Uterus (tissue), 2 donors: ENCODE data around the gene CD300LG.

ENCODE experiments used
- POLR2A ChIP-seq, 2 donors: fragments of 450-650 bp; IDR thresholded peaks; one replicate each; pipeline ENCODE4 v1.6.1; 2016; ENCODE audit warnings: antibody characterized with exemption in 2 of 2, mild to moderate bottlenecking in 1 of 2, moderate library complexity in 1 of 2
- TF ChIP-seq, protein P1 (sequence below), 4 experiments: fragments of 200-600 bp in 2 of 4; fragments of 450-650 bp in 2 of 4; sonication (generic) in 2 of 4; IDR thresholded peaks; one replicate each; pipeline ENCODE4 v1.5.1; 2016 to 2019; ENCODE audit warnings: antibody characterized with exemption in 4 of 4, mild to moderate bottlenecking in 2 of 4, moderate library complexity in 1 of 4

DNA sequence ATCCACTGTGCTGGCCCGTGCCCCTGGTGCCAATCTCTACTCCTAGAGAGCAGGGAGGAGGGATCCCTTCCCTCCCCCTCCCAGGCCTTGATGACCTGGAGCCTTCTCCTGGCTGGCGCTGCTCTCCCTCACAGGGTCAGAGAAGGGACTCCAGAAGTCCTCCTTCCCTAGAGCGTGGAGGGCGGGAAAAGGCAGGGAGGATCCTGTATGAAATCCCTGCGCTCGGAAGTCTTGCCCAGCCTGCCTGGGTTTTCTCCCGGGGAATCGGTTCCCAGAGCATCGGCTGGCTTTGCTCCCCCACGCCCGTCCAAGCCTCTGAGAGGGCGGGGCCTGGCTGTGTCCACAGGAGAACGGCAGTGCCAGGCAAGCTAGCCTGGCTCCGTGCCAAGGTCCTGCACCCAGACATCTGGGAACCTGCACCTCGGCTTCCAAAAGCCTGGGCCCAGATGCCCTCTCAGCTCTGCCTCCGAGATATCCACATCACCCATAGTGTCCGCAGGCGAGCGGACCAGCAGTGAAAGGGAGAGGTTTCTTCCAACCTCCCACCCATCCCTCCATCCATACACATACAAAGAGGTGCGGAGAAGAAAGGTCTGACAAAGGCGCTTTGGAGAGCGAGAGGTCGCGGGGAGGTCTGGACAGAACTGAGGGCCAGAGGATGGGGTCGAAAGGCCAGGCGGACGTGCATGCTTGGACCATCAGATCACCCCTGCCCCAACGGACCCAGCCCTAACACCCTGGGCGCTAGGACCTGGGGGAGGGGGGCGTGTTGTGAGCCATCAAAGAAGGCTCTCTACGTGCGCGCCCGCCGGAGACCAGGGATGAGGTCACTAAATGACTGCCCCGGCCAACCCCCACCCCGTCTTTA, 59.2 kb downstream of the CD300LG start:
- TF ChIP-seq, protein P1, sequence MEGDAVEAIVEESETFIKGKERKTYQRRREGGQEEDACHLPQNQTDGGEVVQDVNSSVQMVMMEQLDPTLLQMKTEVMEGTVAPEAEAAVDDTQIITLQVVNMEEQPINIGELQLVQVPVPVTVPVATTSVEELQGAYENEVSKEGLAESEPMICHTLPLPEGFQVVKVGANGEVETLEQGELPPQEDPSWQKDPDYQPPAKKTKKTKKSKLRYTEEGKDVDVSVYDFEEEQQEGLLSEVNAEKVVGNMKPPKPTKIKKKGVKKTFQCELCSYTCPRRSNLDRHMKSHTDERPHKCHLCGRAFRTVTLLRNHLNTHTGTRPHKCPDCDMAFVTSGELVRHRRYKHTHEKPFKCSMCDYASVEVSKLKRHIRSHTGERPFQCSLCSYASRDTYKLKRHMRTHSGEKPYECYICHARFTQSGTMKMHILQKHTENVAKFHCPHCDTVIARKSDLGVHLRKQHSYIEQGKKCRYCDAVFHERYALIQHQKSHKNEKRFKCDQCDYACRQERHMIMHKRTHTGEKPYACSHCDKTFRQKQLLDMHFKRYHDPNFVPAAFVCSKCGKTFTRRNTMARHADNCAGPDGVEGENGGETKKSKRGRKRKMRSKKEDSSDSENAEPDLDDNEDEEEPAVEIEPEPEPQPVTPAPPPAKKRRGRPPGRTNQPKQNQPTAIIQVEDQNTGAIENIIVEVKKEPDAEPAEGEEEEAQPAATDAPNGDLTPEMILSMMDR (IDR thresholded peaks at IDR 0.05) = no peak
- no peak for TF ChIP-seq POLR2A (IDR thresholded peaks at IDR 0.05)
